ENCODE measurements around the gene AMBRA1.
A peak's percentile ranks its signal among the peaks of the same experiment; 100 is the strongest.

The AMBRA1 gene

GRCh38 chr11:46385169-46386004 lies 208.4 kb downstream of the AMBRA1 start:
- TF ChIP-seq REST (IDR thresholded peaks at IDR 0.05; ENCODE audit: low read depth) (no peak), EGR1 (IDR thresholded peaks at IDR 0.05) (no peak), USF1 (IDR thresholded peaks at IDR 0.05) (no peak), ZBTB7A (IDR thresholded peaks at IDR 0.05; ENCODE audit: low read depth) (no peak), RAD21 (IDR thresholded peaks at IDR 0.05; ENCODE audit: low read depth) (no peak), TAF1 (IDR thresholded peaks at IDR 0.05; ENCODE audit: low read depth) (no peak), CREB1 (IDR thresholded peaks at IDR 0.05; ENCODE audit: low read depth) (no peak)

GRCh38 chr11:46383974-46384701 lies 209.7 kb downstream of the AMBRA1 start:
- TF ChIP-seq NFIC (IDR thresholded peaks at IDR 0.05) (no peak), ZBTB7A (IDR thresholded peaks at IDR 0.05; ENCODE audit: low read depth) (no peak), MAX (IDR thresholded peaks at IDR 0.05) (no peak), TCF12 (IDR thresholded peaks at IDR 0.05; ENCODE audit: low read depth) (no peak), TAF1 (IDR thresholded peaks at IDR 0.05; ENCODE audit: low read depth) (no peak), USF1 (IDR thresholded peaks at IDR 0.05) (no peak), FOXM1 (IDR thresholded peaks at IDR 0.05; ENCODE audit: borderline replicate concordance, low read depth) (no peak)

GRCh38 chr11:46383404-46383758 lies 210.4 kb downstream of the AMBRA1 start:
- TF ChIP-seq TEAD4 (IDR thresholded peaks at IDR 0.05) (no peak), ZBTB7A (IDR thresholded peaks at IDR 0.05; ENCODE audit: low read depth) (no peak)

- TF ChIP-seq TEAD4 (IDR thresholded peaks at IDR 0.05) (no peak), TAF1 (IDR thresholded peaks at IDR 0.05; ENCODE audit: low read depth) (no peak), RAD21 (IDR thresholded peaks at IDR 0.05; ENCODE audit: low read depth) (peak; percentile 34; the same call in 1 of the 2 replicates), YY1 (IDR thresholded peaks at IDR 0.05; ENCODE audit: low read depth) (peak; percentile 72)
These were observed 211.0 kb downstream of the AMBRA1 start for GRCh38 chr11:46382646-46383403.

GRCh38 chr11:46381819-46382645 lies 211.8 kb downstream of the AMBRA1 start:
- peak; percentile 53 for TF ChIP-seq MAX (IDR thresholded peaks at IDR 0.05)
- TF ChIP-seq CEBPB (IDR thresholded peaks at IDR 0.05) = no peak
- no peak for TF ChIP-seq RAD21 (IDR thresholded peaks at IDR 0.05; ENCODE audit: low read depth)
- TF ChIP-seq TAF1 (IDR thresholded peaks at IDR 0.05; ENCODE audit: low read depth) = no peak
- TF ChIP-seq FOXM1 (IDR thresholded peaks at IDR 0.05; ENCODE audit: borderline replicate concordance, low read depth) = no peak

- TF ChIP-seq USF1 (IDR thresholded peaks at IDR 0.05) = peak; percentile 45; the same call in 1 of the 2 replicates
- TF ChIP-seq TCF12 (IDR thresholded peaks at IDR 0.05; ENCODE audit: low read depth) = no peak; the same call in 1 of the 2 replicates
- peak; percentile 99 for TF ChIP-seq ZBTB7A (IDR thresholded peaks at IDR 0.05; ENCODE audit: low read depth)
- TF ChIP-seq MAX (IDR thresholded peaks at IDR 0.05) = 0 out of 2 replicates have a peak, but pooled peaks have one; percentile 10
- no peak for TF ChIP-seq REST (IDR thresholded peaks at IDR 0.05; ENCODE audit: low read depth)
These were observed 212.6 kb downstream of the AMBRA1 start, which contains the start of gene MDK for GRCh38 chr11:46381048-46381818. Gene MDK, plus strand, starts transcription at chr11:46381669. Its CDS starts 389 bp downstream, at chr11:46382058.

Measured in Ishikawa (cell line).